ENCODE results near the gene SRGAP3.

The SRGAP3 gene

GRCh38 chr3:9211155-9211950, 38.1 kb downstream of the SRGAP3 start (continued):
- TF ChIP-seq ZNF600 (tag by site-specific recombination; IDR thresholded peaks at IDR 0.05) (0 out of 2 replicates have a peak, but pooled peaks have one; percentile 35), ZNF37A (tag by site-specific recombination; IDR thresholded peaks at IDR 0.05) (no peak)

DNA sequence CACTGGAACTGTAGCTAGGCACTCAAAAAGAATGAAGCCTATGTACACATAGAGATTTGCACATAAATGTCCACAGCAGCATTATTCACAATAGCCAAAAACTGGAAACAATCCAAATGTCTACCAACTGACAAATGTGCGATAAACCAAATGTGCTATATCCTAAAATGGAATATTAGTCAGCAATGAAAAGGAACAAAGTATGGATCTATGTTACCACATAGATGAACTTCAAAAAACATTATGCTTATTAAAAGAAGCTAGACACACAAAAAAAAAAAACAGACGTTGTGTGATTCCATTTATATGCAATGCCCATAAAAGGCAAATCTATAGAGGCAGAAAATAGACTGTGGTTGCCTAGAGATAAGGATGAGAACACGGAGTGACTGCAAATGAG, 39.7 kb downstream of the SRGAP3 start:
- CTCF ChIA-PET: no interaction called here

DNA sequence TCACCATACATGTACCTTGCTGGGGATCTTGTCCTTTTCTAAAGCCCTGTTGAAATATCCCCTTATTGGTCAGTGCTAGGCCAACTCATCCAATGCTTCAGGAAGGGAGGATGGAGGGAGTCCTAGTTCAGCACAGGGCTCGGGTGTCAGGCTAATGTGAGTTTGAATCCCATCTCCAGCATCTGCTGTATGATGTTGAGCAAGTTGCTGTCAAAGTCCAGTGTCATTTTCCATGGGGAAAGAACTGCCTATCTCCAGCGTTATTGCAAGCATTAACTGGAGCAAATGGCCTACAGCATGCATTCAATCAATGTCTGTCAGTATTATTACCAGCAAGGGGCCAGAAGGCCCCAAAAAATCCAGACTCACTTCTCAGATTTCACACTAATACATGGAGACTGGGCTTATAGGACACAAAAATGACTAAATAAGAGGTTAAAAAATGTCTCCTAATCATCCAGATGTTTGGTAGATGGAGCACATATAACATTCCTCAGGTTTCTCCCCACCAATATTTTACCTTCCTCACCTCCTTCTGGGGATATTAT, 40.8 kb downstream of the SRGAP3 start:
- no peak overlapping the region for H3K4me3 ChIP-seq (ENCODE audit: low read depth, low read length)
- ChIA-PET POLR2A (no interaction called here), CTCF (interaction anchor here (0.6 to 1.0 kb wide), 2 partner anchors 94 to 220 kb away, joined by 3 read pairs; no protein-coding TSS in a partner anchor)
- peaks cover 3% of the 10 kb centered on the region; the same call in 1 of the 2 replicates for H3K4me1 ChIP-seq (ENCODE audit: control insufficient read depth, insufficient read depth, low read length)
- peak; percentile 59; the same call in 1 of the 2 replicates for TF ChIP-seq ZBTB44 (tag by site-specific recombination; IDR thresholded peaks at IDR 0.05)
- TF ChIP-seq, protein P1, sequence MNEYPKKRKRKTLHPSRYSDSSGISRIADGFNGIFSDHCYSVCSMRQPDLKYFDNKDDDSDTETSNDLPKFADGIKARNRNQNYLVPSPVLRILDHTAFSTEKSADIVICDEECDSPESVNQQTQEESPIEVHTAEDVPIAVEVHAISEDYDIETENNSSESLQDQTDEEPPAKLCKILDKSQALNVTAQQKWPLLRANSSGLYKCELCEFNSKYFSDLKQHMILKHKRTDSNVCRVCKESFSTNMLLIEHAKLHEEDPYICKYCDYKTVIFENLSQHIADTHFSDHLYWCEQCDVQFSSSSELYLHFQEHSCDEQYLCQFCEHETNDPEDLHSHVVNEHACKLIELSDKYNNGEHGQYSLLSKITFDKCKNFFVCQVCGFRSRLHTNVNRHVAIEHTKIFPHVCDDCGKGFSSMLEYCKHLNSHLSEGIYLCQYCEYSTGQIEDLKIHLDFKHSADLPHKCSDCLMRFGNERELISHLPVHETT (tag by site-specific recombination; IDR thresholded peaks at IDR 0.05): no peak
- no peak for TF ChIP-seq ZNF544 (tag by site-specific recombination; IDR thresholded peaks at IDR 0.05)
- H3K9me3 ChIP-seq (ENCODE audit: control insufficient read depth, insufficient read depth, low read depth, low read length): no peaks in the 10 kb centered on the region
- H3K36me3 ChIP-seq (ENCODE audit: control insufficient read depth in 2 of 2, insufficient read depth in 1 of 2, low read length in 2 of 2): no peaks in the 10 kb centered on the region
- H3K27ac ChIP-seq (ENCODE audit: extremely low read depth, low read depth, low read length): no peak overlapping the region

More for the DNA sequence above, 39.7 kb downstream of the SRGAP3 start:
- no peaks in the 10 kb centered on the region for H3K36me3 ChIP-seq (ENCODE audit: control insufficient read depth in 2 of 2, insufficient read depth in 1 of 2, low read length in 2 of 2)
- no peak overlapping the region for H3K4me3 ChIP-seq (ENCODE audit: low read depth, low read length)
- no peak overlapping the region for H3K27ac ChIP-seq (ENCODE audit: extremely low read depth, low read depth, low read length)
- peaks cover 11% of the 10 kb centered on the region for H3K4me1 ChIP-seq (ENCODE audit: control insufficient read depth, insufficient read depth, low read length)
- H3K9me3 ChIP-seq (ENCODE audit: control insufficient read depth, insufficient read depth, low read depth, low read length): no peaks in the 10 kb centered on the region
- TF ChIP-seq, protein P2, sequence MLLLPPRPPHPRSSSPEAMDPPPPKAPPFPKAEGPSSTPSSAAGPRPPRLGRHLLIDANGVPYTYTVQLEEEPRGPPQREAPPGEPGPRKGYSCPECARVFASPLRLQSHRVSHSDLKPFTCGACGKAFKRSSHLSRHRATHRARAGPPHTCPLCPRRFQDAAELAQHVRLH (tag by site-specific recombination; IDR thresholded peaks at IDR 0.05): peak; percentile 80; the same call in 1 of the 2 replicates
- TF ChIP-seq ZNF404 (tag by site-specific recombination; IDR thresholded peaks at IDR 0.05) (no peak), ZNF146 (tag by site-specific recombination; IDR thresholded peaks at IDR 0.05) (peak; percentile 98)
- POLR2A ChIA-PET: no interaction called here

- CTCF ChIA-PET: no interaction called here
- Histone ChIP-seq H3K4me1 (ENCODE audit: control insufficient read depth, insufficient read depth, low read length) (no peaks in the 10 kb centered on the region), H3K9me3 (ENCODE audit: control insufficient read depth, insufficient read depth, low read depth, low read length) (no peaks in the 10 kb centered on the region), H3K36me3 (ENCODE audit: control insufficient read depth in 2 of 2, insufficient read depth in 1 of 2, low read length in 2 of 2) (no peaks in the 10 kb centered on the region), H3K27ac (ENCODE audit: extremely low read depth, low read depth, low read length) (no peak overlapping the region), H3K4me3 (ENCODE audit: low read depth, low read length) (no peak overlapping the region)
- POLR2A ChIA-PET: no interaction called here
- TF ChIP-seq ZNF660 (tag by site-specific recombination; IDR thresholded peaks at IDR 0.05) (no peak), ZNF140 (tag by site-specific recombination; IDR thresholded peaks at IDR 0.05) (no peak), ZNF621 (tag by site-specific recombination; IDR thresholded peaks at IDR 0.05) (no peak), YY1 (tag by site-specific recombination; IDR thresholded peaks at IDR 0.05) (no peak)
- TF ChIP-seq, protein P3, sequence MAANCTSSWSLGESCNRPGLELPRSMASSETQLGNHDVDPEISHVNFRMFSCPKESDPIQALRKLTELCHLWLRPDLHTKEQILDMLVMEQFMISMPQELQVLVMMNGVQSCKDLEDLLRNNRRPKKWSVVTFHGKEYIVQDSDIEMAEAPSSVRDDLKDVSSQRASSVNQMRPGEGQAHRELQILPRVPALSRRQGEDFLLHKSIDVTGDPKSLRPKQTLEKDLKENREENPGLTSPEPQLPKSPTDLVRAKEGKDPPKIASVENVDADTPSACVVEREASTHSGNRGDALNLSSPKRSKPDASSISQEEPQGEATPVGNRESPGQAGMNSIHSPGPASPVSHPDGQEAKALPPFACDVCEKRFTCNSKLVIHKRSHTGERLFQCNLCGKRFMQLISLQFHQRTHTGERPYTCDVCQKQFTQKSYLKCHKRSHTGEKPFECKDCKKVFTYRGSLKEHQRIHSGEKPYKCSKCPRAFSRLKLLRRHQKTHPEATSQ (tag by site-specific recombination; IDR thresholded peaks at IDR 0.05): no peak
- TF ChIP-seq, protein P4, sequence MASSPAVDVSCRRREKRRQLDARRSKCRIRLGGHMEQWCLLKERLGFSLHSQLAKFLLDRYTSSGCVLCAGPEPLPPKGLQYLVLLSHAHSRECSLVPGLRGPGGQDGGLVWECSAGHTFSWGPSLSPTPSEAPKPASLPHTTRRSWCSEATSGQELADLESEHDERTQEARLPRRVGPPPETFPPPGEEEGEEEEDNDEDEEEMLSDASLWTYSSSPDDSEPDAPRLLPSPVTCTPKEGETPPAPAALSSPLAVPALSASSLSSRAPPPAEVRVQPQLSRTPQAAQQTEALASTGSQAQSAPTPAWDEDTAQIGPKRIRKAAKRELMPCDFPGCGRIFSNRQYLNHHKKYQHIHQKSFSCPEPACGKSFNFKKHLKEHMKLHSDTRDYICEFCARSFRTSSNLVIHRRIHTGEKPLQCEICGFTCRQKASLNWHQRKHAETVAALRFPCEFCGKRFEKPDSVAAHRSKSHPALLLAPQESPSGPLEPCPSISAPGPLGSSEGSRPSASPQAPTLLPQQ (tag by site-specific recombination; IDR thresholded peaks at IDR 0.05): no peak
Measured at GRCh38 chr3:9207116-9207763, 42.2 kb downstream of the SRGAP3 start.
